ENCODE data around the gene RPS15. TPM values are rescaled to one million over a fixed set of nuclear protein-coding genes. Genes with fewer than 3 reads are reported as not detected.

RPS15 gene
- total and polyA plus RNA-seq, 2 of the 13 experiments (the other 11 are each of a cell fraction or from before 2014, with no cell fraction given), result 695 to 1,411 TPM

DNA sequence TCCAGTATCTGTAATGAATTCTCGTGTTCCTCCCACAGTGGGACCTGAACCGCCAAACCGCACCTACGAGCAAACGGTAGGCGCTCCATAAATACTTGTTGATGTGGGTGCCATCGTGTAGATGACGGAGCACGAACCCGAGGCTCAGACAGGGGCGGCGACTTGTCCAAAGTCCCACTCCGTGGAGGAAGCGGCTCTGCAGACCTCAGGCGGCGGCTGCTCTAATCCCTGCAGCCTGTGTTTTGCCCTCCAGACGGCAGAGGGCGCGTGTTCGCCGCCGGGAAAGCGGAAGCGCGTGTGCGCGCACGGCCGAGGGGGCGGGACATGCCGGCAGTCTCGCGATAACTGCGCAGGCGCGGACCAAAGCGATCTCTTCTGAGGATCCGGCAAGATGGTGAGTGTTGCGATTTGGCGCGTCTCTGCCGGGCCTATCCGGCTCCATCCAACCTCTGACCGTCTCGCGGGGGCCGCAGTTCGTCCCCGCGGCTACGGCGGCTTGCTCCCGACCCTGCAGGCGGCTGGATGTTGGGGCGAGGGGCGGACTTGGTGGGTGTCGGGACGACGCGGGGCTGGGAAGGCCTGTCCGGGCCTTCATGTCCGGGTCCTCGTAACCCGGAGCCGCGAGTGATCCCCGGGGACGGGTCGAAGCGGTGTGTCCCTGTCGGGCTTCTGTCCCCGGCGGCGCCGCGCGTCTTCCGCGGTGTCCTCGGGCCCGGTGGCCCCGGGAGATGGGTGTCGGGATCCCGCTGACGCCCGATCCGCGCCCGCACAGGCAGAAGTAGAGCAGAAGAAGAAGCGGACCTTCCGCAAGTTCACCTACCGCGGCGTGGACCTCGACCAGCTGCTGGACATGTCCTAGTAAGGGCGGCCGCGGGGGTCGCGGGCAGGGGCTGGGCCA, at the start of gene RPS15 (continued):
- TF ChIP-seq NFYB (CRISPR knock-in tag; IDR thresholded peaks at IDR 0.05), result peak; percentile 44
- TF ChIP-seq, protein P1, sequence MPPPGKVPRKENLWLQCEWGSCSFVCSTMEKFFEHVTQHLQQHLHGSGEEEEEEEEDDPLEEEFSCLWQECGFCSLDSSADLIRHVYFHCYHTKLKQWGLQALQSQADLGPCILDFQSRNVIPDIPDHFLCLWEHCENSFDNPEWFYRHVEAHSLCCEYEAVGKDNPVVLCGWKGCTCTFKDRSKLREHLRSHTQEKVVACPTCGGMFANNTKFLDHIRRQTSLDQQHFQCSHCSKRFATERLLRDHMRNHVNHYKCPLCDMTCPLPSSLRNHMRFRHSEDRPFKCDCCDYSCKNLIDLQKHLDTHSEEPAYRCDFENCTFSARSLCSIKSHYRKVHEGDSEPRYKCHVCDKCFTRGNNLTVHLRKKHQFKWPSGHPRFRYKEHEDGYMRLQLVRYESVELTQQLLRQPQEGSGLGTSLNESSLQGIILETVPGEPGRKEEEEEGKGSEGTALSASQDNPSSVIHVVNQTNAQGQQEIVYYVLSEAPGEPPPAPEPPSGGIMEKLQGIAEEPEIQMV (CRISPR knock-in tag; IDR thresholded peaks at IDR 0.05; ENCODE audit: low read depth), result peak; percentile 97
- TF ChIP-seq STAG1 (CRISPR knock-in tag; IDR thresholded peaks at IDR 0.05), result peak; percentile 66
- peak; percentile 92 for TF ChIP-seq ZNF792 (CRISPR knock-in tag; IDR thresholded peaks at IDR 0.05)
- TF ChIP-seq, protein P2, sequence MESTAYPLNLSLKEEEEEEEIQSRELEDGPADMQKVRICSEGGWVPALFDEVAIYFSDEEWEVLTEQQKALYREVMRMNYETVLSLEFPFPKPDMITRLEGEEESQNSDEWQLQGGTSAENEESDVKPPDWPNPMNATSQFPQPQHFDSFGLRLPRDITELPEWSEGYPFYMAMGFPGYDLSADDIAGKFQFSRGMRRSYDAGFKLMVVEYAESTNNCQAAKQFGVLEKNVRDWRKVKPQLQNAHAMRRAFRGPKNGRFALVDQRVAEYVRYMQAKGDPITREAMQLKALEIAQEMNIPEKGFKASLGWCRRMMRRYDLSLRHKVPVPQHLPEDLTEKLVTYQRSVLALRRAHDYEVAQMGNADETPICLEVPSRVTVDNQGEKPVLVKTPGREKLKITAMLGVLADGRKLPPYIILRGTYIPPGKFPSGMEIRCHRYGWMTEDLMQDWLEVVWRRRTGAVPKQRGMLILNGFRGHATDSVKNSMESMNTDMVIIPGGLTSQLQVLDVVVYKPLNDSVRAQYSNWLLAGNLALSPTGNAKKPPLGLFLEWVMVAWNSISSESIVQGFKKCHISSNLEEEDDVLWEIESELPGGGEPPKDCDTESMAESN (CRISPR knock-in tag; conservative IDR thresholded peaks at IDR 0.05), result peak; percentile 99
- peak; percentile 64; the same call in 1 of the 2 replicates for TF ChIP-seq ZFP36L1 (CRISPR knock-in tag; IDR thresholded peaks at IDR 0.05)
- TF ChIP-seq, protein P3, sequence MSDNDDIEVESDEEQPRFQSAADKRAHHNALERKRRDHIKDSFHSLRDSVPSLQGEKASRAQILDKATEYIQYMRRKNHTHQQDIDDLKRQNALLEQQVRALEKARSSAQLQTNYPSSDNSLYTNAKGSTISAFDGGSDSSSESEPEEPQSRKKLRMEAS (IDR thresholded peaks at IDR 0.05), result peak; percentile 95
- peak; percentile 88 for TF ChIP-seq TEAD3 (CRISPR knock-in tag; optimal IDR thresholded peaks at IDR 0.05; ENCODE audit: borderline replicate concordance)
- peak; percentile 85; the same call in 1 of the 2 replicates for TF ChIP-seq PHF21A (CRISPR knock-in tag; IDR thresholded peaks at IDR 0.05)
- peak; percentile 80; the same call in 1 of the 2 replicates for TF ChIP-seq ZNF564 (CRISPR knock-in tag; IDR thresholded peaks at IDR 0.05)
- TF ChIP-seq ZNF441 (CRISPR knock-in tag; IDR thresholded peaks at IDR 0.05; ENCODE audit: borderline replicate concordance), result peak; percentile 79
- peak; percentile 80 for TF ChIP-seq ZNF768 (CRISPR knock-in tag; IDR thresholded peaks at IDR 0.05)
- TF ChIP-seq, protein P4, sequence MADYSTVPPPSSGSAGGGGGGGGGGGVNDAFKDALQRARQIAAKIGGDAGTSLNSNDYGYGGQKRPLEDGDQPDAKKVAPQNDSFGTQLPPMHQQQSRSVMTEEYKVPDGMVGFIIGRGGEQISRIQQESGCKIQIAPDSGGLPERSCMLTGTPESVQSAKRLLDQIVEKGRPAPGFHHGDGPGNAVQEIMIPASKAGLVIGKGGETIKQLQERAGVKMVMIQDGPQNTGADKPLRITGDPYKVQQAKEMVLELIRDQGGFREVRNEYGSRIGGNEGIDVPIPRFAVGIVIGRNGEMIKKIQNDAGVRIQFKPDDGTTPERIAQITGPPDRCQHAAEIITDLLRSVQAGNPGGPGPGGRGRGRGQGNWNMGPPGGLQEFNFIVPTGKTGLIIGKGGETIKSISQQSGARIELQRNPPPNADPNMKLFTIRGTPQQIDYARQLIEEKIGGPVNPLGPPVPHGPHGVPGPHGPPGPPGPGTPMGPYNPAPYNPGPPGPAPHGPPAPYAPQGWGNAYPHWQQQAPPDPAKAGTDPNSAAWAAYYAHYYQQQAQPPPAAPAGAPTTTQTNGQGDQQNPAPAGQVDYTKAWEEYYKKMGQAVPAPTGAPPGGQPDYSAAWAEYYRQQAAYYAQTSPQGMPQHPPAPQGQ (CRISPR knock-in tag; IDR thresholded peaks at IDR 0.05; ENCODE audit: borderline replicate concordance), result no peak
- TF ChIP-seq, protein P5, sequence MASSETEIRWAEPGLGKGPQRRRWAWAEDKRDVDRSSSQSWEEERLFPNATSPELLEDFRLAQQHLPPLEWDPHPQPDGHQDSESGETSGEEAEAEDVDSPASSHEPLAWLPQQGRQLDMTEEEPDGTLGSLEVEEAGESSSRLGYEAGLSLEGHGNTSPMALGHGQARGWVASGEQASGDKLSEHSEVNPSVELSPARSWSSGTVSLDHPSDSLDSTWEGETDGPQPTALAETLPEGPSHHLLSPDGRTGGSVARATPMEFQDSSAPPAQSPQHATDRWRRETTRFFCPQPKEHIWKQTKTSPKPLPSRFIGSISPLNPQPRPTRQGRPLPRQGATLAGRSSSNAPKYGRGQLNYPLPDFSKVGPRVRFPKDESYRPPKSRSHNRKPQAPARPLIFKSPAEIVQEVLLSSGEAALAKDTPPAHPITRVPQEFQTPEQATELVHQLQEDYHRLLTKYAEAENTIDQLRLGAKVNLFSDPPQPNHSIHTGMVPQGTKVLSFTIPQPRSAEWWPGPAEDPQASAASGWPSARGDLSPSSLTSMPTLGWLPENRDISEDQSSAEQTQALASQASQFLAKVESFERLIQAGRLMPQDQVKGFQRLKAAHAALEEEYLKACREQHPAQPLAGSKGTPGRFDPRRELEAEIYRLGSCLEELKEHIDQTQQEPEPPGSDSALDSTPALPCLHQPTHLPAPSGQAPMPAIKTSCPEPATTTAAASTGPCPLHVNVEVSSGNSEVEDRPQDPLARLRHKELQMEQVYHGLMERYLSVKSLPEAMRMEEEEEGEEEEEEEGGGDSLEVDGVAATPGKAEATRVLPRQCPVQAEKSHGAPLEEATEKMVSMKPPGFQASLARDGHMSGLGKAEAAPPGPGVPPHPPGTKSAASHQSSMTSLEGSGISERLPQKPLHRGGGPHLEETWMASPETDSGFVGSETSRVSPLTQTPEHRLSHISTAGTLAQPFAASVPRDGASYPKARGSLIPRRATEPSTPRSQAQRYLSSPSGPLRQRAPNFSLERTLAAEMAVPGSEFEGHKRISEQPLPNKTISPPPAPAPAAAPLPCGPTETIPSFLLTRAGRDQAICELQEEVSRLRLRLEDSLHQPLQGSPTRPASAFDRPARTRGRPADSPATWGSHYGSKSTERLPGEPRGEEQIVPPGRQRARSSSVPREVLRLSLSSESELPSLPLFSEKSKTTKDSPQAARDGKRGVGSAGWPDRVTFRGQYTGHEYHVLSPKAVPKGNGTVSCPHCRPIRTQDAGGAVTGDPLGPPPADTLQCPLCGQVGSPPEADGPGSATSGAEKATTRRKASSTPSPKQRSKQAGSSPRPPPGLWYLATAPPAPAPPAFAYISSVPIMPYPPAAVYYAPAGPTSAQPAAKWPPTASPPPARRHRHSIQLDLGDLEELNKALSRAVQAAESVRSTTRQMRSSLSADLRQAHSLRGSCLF (CRISPR knock-in tag; IDR thresholded peaks at IDR 0.05; ENCODE audit: borderline replicate concordance), result no peak
- TF ChIP-seq ZMYM2 (CRISPR knock-in tag; IDR thresholded peaks at IDR 0.05), result peak; percentile 93
- peak; percentile 99 for TF ChIP-seq YEATS4 (CRISPR knock-in tag; IDR thresholded peaks at IDR 0.05; ENCODE audit: borderline replicate concordance)
- TF ChIP-seq ZNF788 (CRISPR knock-in tag; IDR thresholded peaks at IDR 0.05; ENCODE audit: borderline replicate concordance), result peak; percentile 99
